ENCODE results near the gene PSME4.
A peak's percentile ranks its signal among the peaks of the same experiment; 100 is the strongest.

PSME4 gene

DNA sequence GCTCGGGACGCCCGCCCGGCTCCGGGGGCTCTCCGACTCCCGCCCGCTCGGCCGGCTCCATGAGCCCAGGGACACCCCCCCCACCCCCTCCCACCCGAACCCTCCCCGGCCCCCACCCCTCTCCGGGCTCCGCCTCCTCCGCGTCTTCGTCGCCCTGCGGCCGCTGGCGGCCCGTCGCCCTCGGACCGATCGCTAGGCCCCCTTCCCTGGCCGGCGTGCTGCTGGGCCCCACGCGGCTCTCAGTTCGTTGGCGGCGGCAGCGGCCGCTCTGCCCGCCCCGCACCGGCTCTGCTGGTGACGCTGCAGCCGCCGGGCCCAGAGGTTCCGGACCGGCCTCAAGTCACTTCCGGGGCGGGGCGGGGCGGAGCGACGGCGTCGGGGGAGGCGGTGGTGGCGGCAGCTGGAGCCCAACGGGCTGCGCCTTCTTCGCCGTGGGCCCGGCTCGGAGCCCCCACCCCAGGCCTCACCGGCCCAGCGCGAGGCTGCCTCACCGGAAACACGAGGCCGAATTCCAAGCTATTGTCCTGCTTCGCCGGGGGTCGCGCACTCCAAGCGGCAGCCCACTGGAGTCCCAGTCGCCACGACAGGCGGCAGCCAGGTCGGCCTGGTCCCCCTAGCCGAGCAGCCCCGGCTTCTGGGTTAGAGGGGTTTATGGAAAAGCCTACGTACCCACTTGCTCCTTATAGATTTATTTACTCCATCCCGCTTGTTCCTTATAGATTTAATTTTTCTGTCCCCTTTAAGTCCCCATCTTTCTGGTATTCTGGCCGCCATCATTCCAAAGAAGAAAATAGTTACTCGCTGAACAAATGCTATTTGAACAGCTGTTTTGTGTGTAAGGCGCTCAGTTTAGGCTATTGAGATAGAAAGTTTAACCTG is at the start of gene PSME4:
TSS of gene PSME4 (minus strand) at position 270 of the 879 bp plus-strand sequence. CDS start at position 61, 209 bp downstream.
- ChIA-PET CTCF (no interaction called here), POLR2A (interaction anchor here (0.8 to 2.5 kb wide), 6 partner anchors 9 to 42 kb away, joined by 3 to 8 read pairs (median 5); no protein-coding TSS in a partner anchor)
- TF ChIP-seq ZNF384 (IDR thresholded peaks at IDR 0.05) (no peak), L3MBTL2 (conservative IDR thresholded peaks at IDR 0.05) (peak; percentile 79)
- peak; percentile 87 for DNase-seq (ENCODE audit: extremely low spot score)

- ChIA-PET POLR2A (no interaction called here), CTCF (no interaction called here)
- DNase-seq (ENCODE audit: extremely low spot score): no peak
These were observed 45.3 kb upstream of the PSME4 start for GRCh38 chr2:54015798-54016699.

GRCh38 chr2:54013996-54014395 is 43.2 kb upstream of the PSME4 start:
- TF ChIP-seq, protein P1, sequence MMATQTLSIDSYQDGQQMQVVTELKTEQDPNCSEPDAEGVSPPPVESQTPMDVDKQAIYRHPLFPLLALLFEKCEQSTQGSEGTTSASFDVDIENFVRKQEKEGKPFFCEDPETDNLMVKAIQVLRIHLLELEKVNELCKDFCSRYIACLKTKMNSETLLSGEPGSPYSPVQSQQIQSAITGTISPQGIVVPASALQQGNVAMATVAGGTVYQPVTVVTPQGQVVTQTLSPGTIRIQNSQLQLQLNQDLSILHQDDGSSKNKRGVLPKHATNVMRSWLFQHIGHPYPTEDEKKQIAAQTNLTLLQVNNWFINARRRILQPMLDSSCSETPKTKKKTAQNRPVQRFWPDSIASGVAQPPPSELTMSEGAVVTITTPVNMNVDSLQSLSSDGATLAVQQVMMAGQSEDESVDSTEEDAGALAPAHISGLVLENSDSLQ (IDR thresholded peaks at IDR 0.05): no peak
- no peak for TF ChIP-seq SP1 (IDR thresholded peaks at IDR 0.05)
- no peak for TF ChIP-seq BHLHE40 (IDR thresholded peaks at IDR 0.05; ENCODE audit: borderline replicate concordance)
- no peak for TF ChIP-seq L3MBTL2 (conservative IDR thresholded peaks at IDR 0.05)
- no peak for TF ChIP-seq HDGF (IDR thresholded peaks at IDR 0.05; ENCODE audit: borderline replicate concordance)
- TF ChIP-seq ELF4 (IDR thresholded peaks at IDR 0.05): no peak
- no peak for TF ChIP-seq SUZ12 (IDR thresholded peaks at IDR 0.05)
- TF ChIP-seq FOXK2 (IDR thresholded peaks at IDR 0.05): no peak
- TF ChIP-seq CTBP1 (IDR thresholded peaks at IDR 0.05; ENCODE audit: borderline replicate concordance): no peak
- no peak for TF ChIP-seq FOXM1 (IDR thresholded peaks at IDR 0.05; ENCODE audit: borderline replicate concordance)
- no peak for TF ChIP-seq ZNF384 (IDR thresholded peaks at IDR 0.05)
- TF ChIP-seq FOXA1 (IDR thresholded peaks at IDR 0.05): no peak
- no peak for TF ChIP-seq ARNT (IDR thresholded peaks at IDR 0.05)
- no peak for TF ChIP-seq TARDBP (IDR thresholded peaks at IDR 0.05)
- CTCF ChIA-PET: no interaction called here
- POLR2A ChIA-PET: no interaction called here
- DNase-seq (ENCODE audit: extremely low spot score): no peak

More at GRCh38 chr2:54015798-54016699, 45.3 kb upstream of the PSME4 start:
- TF ChIP-seq ELF4 (IDR thresholded peaks at IDR 0.05): no peak
- TF ChIP-seq FOXA1 (IDR thresholded peaks at IDR 0.05): no peak
- TF ChIP-seq L3MBTL2 (conservative IDR thresholded peaks at IDR 0.05): no peak
- no peak for TF ChIP-seq FOXK2 (IDR thresholded peaks at IDR 0.05)
- TF ChIP-seq TARDBP (IDR thresholded peaks at IDR 0.05): no peak

GRCh38 chr2:54012538-54013141 is 41.8 kb upstream of the PSME4 start:
- POLR2A ChIA-PET: interaction anchor here (1.2 kb wide), 1 partner anchor 42 kb away, joined by 3 read pairs; the partner anchor contains the start of gene PSME4
- CTCF ChIA-PET: no interaction called here

DNA sequence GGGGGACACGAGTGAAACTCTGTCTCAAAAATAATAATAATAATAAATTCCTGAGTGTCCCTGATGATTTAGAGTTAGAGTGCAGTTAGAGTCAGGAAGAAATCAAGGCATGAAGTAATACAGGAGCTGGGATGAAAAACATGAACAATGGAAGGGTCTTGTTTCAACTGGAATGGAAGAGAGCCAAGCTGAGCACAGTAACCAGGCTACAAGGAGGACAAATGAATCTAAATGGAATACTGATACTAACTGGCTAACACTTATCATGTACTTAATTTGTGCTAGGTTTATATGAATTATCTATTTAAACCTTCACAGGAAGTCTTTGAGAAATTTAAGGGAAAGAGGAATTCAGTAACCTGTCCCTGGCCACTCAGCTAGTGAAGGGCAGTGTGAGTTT is 38.8 kb upstream of the PSME4 start:
- no peak for TF ChIP-seq ARNT (IDR thresholded peaks at IDR 0.05)
- TF ChIP-seq BHLHE40 (IDR thresholded peaks at IDR 0.05; ENCODE audit: borderline replicate concordance): no peak
- no peak for TF ChIP-seq NFRKB (IDR thresholded peaks at IDR 0.05)
- ChIA-PET POLR2A (no interaction called here), CTCF (no interaction called here)
- no peak for DNase-seq (ENCODE audit: extremely low spot score)

More at GRCh38 chr2:54012538-54013141, 41.8 kb upstream of the PSME4 start:
- TF ChIP-seq SP1 (IDR thresholded peaks at IDR 0.05) (no peak), ARNT (IDR thresholded peaks at IDR 0.05) (no peak), ELF4 (IDR thresholded peaks at IDR 0.05) (no peak), L3MBTL2 (conservative IDR thresholded peaks at IDR 0.05) (no peak), TARDBP (IDR thresholded peaks at IDR 0.05) (no peak), NFRKB (IDR thresholded peaks at IDR 0.05) (no peak), SUZ12 (IDR thresholded peaks at IDR 0.05) (no peak), CTBP1 (IDR thresholded peaks at IDR 0.05; ENCODE audit: borderline replicate concordance) (no peak), HDGF (IDR thresholded peaks at IDR 0.05; ENCODE audit: borderline replicate concordance) (no peak), LEF1 (IDR thresholded peaks at IDR 0.05; ENCODE audit: borderline replicate concordance) (no peak), FOXA1 (IDR thresholded peaks at IDR 0.05) (no peak), BHLHE40 (IDR thresholded peaks at IDR 0.05; ENCODE audit: borderline replicate concordance) (no peak), FOXK2 (IDR thresholded peaks at IDR 0.05) (no peak), ZNF384 (IDR thresholded peaks at IDR 0.05) (no peak)
- TF ChIP-seq, protein P1 (IDR thresholded peaks at IDR 0.05): no peak
- no peak for DNase-seq (ENCODE audit: extremely low spot score)

GRCh38 chr2:54008439-54008838 is 37.6 kb upstream of the PSME4 start:
- no peak for DNase-seq (ENCODE audit: extremely low spot score)
- no peak for TF ChIP-seq ELF4 (IDR thresholded peaks at IDR 0.05)
- no peak for TF ChIP-seq TARDBP (IDR thresholded peaks at IDR 0.05)
- TF ChIP-seq SUZ12 (IDR thresholded peaks at IDR 0.05): no peak
- TF ChIP-seq HDGF (IDR thresholded peaks at IDR 0.05; ENCODE audit: borderline replicate concordance): no peak
- TF ChIP-seq LEF1 (IDR thresholded peaks at IDR 0.05; ENCODE audit: borderline replicate concordance): no peak
- no peak for TF ChIP-seq L3MBTL2 (conservative IDR thresholded peaks at IDR 0.05)
- TF ChIP-seq NFRKB (IDR thresholded peaks at IDR 0.05): no peak
- TF ChIP-seq ARNT (IDR thresholded peaks at IDR 0.05): no peak
- TF ChIP-seq, protein P1 (IDR thresholded peaks at IDR 0.05): no peak
- TF ChIP-seq FOXM1 (IDR thresholded peaks at IDR 0.05; ENCODE audit: borderline replicate concordance): no peak
- no peak for TF ChIP-seq SP1 (IDR thresholded peaks at IDR 0.05)
- no peak for TF ChIP-seq ZNF384 (IDR thresholded peaks at IDR 0.05)
- no peak for TF ChIP-seq BHLHE40 (IDR thresholded peaks at IDR 0.05; ENCODE audit: borderline replicate concordance)
- TF ChIP-seq CTBP1 (IDR thresholded peaks at IDR 0.05; ENCODE audit: borderline replicate concordance): no peak
- TF ChIP-seq FOXK2 (IDR thresholded peaks at IDR 0.05): no peak
- no peak for TF ChIP-seq FOXA1 (IDR thresholded peaks at IDR 0.05)
- ChIA-PET POLR2A (no interaction called here), CTCF (no interaction called here)
